ENCODE measurements around the gene EHD2.
"Not testable (repeated sequence)": the region's sequence is repeated elsewhere in the genome, so short reads cannot be mapped to it uniquely, and the experiment has no call there.

Gene EHD2

DNA sequence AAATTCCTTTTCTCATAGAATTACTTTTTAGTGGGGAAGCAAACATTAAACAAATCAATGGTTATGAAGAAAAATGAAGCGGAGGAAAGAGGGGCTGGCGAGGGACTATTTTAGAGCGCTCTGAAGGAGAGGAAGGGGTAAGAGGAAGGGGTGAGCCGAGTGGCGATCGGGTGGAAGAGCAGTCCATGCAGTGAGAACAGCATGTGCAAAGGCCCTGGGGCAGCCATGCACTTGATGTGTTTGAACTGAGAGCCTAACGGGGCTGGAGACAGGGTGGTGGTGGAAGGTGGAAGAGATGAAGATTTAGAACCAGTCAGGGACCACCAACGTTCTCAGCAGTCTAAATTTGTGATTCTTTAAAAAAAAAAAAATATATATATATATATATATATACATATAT, 17.7 kb downstream of the EHD2 start:
- no peak for DNase-seq (ENCODE audit: low read depth)
- no peak overlapping the region for H3K4me3 ChIP-seq (ENCODE audit: low read depth, low read length)
- TF ChIP-seq, protein P1, sequence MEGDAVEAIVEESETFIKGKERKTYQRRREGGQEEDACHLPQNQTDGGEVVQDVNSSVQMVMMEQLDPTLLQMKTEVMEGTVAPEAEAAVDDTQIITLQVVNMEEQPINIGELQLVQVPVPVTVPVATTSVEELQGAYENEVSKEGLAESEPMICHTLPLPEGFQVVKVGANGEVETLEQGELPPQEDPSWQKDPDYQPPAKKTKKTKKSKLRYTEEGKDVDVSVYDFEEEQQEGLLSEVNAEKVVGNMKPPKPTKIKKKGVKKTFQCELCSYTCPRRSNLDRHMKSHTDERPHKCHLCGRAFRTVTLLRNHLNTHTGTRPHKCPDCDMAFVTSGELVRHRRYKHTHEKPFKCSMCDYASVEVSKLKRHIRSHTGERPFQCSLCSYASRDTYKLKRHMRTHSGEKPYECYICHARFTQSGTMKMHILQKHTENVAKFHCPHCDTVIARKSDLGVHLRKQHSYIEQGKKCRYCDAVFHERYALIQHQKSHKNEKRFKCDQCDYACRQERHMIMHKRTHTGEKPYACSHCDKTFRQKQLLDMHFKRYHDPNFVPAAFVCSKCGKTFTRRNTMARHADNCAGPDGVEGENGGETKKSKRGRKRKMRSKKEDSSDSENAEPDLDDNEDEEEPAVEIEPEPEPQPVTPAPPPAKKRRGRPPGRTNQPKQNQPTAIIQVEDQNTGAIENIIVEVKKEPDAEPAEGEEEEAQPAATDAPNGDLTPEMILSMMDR (IDR thresholded peaks at IDR 0.05; ENCODE audit: low read depth, low read length, missing control alignments), result no peak

DNA sequence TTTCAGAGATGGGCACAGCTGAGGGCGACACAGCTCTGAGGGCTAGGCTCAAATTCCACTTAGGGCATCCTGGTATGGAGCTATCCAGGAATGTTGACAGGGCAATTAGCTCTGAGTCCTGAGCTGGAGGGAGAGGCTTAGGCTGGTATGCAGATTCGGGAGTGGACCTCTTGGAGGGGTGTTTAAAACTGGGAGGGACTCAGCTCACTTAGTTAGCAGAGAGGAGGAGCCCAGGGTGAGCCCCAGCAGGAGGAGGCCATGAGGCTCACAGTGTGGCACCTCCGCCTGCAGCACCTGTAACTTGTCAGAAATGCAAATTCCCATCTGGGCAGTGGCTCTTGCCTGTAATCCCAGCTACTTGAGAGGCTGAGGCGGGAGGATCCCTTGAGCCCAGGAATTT, 21.9 kb downstream of the EHD2 start:
- no peak for DNase-seq (ENCODE audit: low read depth)
- TF ChIP-seq, protein P1 (IDR thresholded peaks at IDR 0.05; ENCODE audit: low read depth, low read length, missing control alignments), result no peak
- H3K4me3 ChIP-seq (ENCODE audit: low read depth, low read length), result no peak overlapping the region

DNA sequence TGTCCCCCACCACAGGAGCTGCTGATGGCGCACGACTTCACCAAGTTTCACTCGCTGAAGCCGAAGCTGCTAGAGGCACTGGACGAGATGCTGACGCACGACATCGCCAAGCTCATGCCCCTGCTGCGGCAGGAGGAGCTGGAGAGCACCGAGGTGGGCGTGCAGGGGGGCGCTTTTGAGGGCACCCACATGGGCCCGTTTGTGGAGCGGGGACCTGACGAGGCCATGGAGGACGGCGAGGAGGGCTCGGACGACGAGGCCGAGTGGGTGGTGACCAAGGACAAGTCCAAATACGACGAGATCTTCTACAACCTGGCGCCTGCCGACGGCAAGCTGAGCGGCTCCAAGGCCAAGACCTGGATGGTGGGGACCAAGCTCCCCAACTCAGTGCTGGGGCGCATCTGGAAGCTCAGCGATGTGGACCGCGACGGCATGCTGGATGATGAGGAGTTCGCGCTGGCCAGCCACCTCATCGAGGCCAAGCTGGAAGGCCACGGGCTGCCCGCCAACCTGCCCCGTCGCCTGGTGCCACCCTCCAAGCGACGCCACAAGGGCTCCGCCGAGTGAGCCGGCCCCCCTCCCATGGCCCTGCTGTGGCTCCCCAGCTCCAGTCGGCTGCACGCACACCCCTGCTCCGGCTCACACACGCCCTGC, 27.8 kb downstream of the EHD2 start:
- TF ChIP-seq, protein P1 (IDR thresholded peaks at IDR 0.05; ENCODE audit: low read depth, low read length, missing control alignments), result no peak
- no peak for DNase-seq (ENCODE audit: low read depth)
- H3K4me3 ChIP-seq (ENCODE audit: low read depth, low read length), result no peak overlapping the region

DNA sequence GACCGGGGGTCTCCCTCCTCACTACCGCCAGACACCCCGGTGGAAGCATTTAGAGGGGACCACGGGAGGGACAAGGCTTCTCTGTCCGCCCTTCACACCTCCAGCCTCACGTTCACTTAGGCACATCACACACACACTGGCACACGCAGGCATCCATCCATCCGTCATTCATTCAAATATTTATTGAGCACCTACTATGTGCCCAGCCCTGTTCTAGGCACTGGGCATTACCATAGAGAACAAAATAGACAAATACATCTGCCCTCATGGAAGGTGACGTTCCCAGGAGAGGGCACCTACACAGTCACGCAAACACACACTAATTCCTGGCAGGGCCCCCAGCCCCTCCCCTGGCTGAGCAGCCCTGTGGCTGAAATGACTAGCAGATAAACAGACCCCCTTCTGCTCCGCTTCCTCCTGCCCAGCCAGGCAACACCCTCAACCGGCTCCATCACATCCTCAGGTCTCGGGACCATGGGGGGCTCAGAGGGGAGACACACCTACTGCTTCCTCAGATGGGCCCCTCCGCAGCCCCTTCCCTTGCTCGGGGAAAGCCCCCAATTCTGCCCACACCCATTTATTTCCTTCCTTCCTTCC, 28.4 kb downstream of the EHD2 start:
- no peak overlapping the region for H3K4me3 ChIP-seq (ENCODE audit: low read depth, low read length)
- DNase-seq (ENCODE audit: low read depth), result no peak
- TF ChIP-seq, protein P1 (IDR thresholded peaks at IDR 0.05; ENCODE audit: low read depth, low read length, missing control alignments), result no peak

DNA sequence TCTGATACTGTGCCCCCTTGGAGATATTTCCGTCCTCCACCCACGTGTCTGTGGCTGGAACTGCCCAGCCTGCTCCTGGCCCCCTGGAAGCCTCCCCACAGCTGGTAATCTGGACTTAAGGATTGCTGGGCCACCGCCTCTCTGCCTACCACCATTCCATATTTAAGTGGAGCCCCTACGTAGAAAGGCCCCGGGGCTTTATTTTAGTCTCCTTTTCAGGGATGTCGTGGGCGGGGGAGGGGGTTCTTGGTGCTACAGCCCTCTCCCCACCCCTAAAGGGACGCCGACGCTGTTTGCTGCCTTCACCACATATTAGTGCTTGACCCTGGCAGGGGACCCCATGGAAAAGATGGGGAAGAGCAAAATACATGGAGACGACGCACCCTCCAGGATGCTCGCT, 29.4 kb downstream of the EHD2 start:
- H3K4me3 ChIP-seq (ENCODE audit: low read depth, low read length), result no peak overlapping the region
- TF ChIP-seq, protein P1 (IDR thresholded peaks at IDR 0.05; ENCODE audit: low read depth, low read length, missing control alignments), result no peak
- DNase-seq (ENCODE audit: low read depth), result no peak

DNA sequence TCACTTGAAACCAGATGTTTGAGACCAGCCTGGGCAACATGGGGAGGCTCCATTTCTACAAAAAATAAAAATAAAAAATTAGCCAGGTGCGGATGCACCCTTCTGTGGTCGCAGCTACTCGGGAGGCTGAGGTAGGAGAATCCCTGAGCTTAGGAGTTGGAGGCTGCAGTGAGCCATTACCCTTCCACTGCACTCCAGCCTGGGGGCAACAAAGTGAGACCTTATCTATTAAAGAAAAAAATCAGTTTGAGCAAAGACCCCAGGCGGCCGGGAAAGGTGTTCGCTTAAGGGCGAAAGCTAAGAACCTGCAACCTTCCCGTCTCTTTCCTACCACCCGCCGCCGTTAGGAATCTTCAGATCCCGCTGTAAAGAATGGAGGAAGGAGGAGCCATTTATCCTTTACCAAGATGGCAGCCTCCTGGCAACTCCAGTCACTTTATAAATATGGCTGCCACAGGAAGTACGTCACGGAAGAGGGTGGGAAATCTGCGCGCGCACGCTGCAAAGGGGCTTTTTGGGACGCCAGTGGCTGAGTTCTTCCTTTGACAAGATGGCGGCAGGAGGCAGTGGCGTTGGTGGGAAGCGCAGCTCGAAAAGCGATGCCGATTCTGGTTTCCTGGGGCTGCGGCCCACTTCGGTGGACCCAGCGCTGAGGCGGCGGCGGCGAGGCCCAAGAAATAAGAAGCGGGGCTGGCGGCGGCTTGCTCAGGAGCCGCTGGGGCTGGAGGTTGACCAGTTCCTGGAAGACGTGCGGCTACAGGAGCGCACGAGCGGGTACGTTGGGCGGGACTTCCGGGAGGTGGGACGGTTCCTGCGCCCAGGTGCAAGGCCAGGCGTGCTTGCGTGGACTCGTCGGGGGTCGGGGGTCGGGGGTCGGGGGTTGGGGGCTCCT, 32.0 kb downstream of the EHD2 start, which contains the start of gene NOP53:
Gene NOP53, plus strand, starts transcription at position 537 of the 892 bp plus-strand sequence. Its CDS starts 14 bp downstream, at position 551.
- TF ChIP-seq, protein P1 (IDR thresholded peaks at IDR 0.05; ENCODE audit: low read depth, low read length, missing control alignments), result no peak
- peak within 1 kb of the TSS; percentile 82 for H3K4me3 ChIP-seq (ENCODE audit: low read depth, low read length)
- DNase-seq (ENCODE audit: low read depth), result peak; percentile 94

DNA sequence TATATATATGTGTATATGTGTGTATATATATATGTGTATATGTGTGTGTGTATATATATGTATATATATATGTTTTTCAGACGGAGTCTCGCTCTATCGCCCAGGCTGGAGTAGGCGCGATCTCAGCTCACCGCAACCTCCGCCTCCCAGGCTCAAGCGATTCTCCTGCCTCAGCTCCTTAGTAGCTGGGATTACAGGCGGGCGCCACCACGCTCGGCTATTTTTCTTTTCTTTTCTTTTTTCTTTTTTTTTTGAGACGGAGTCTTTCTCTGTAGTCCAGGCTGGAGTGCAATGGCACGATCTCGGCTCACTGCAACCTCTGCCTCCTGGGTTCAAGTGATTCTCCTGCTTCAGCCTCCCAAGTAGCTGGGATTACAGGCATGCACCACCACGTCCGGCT, 32.9 kb downstream of the EHD2 start:
- DNase-seq (ENCODE audit: low read depth), result not testable (repeated sequence)
- peak overlapping the region; percentile 82 for H3K4me3 ChIP-seq (ENCODE audit: low read depth, low read length)
